HCT116 (cell line): ENCODE data around the gene TSPAN10. TPM values are rescaled to one million over a fixed set of nuclear protein-coding genes. Genes with fewer than 3 reads are reported as not detected.

Experiments
- ATAC-seq: fragments of 200-7000 bp; cut with Tn5 transposase; 2 replicates; pipeline ENCODE4 v1.9.1; 2020; ENCODE audit warnings: mild to moderate bottlenecking, moderate library complexity
- BruUV-seq: library from RNA; stranded (reverse); fragments of 400-500 nt; replicated peaks from 2 replicates; lab custom pipeline; 2021; lab: Mats Ljungman, UMichigan
- CTCF ChIA-PET: fragments of 300-600 bp; sonication (Branson Sonifier 250); formaldehyde crosslinking; loops from one replicate; lab custom pipeline; 2021; ENCODE audit warnings: antibody characterized with exemption; lab: Charles Lee
- POLR2A ChIA-PET: fragments of 300-600, 350-600 bp; sonication (Branson Sonifier 250); formaldehyde crosslinking; loops from one replicate; lab custom pipeline; 2021; ENCODE audit warnings: antibody characterized with exemption; lab: Charles Lee
- RAD21 ChIA-PET, 2 experiments: fragments of 300-600 bp; sonication (Branson Sonifier 250); formaldehyde crosslinking; loops; one replicate each; lab custom pipeline; 2023; ENCODE audit warnings: low total read pairs in 2 of 2; ENCODE audit not compliant: uncharacterized antibody in 2 of 2, unreplicated experiment in 2 of 2, low non-redundant PET in 1 of 2; lab: Charles Lee
- DNase-seq: peaks from one replicate; pipeline ENCODE4 v3.0.0-alpha.2; 2010; ENCODE audit warnings: low read depth, low spot score
- H2AFZ ChIP-seq: fragments of 200-600 bp; shearing (Covaris generic), sonication (generic); 2 replicates; pipeline ENCODE4 v1.6.1; 2017; ENCODE audit warnings: low read depth, mixed run types, mixed read lengths, antibody characterized with exemption, low read length; ENCODE audit not compliant: poor library complexity, severe bottlenecking
- H3K27ac ChIP-seq: 2 replicates; pipeline ENCODE4 v1.5.1; 2012; ENCODE audit warnings: low read depth, low read length
- H3K27me3 ChIP-seq: fragments of 200-600 bp; sonication (generic); 2 replicates; pipeline ENCODE4 v1.6.1; 2016; ENCODE audit warnings: mixed run types, low read length, mixed read lengths; ENCODE audit not compliant: insufficient read depth
- H3K36me3 ChIP-seq, 2 experiments: fragments of 200-500 bp in 1 of 2; fragments of 200-600 bp in 1 of 2; sonication (Bioruptor generic) in 1 of 2; sonication (generic) in 1 of 2; 2 replicates each; pipeline versions ENCODE4 v1.5.1 to v1.6.1; 2014 to 2016; ENCODE audit warnings: low read length in 2 of 2, inconsistent platforms in 1 of 2, mixed read lengths in 1 of 2, mixed run types in 1 of 2; ENCODE audit not compliant: insufficient read depth in 2 of 2, control insufficient read depth in 1 of 2
- H3K4me1 ChIP-seq, 2 experiments: fragments of 200-600 bp in 1 of 2; sonication (generic) in 1 of 2; 2 replicates each; pipeline versions ENCODE4 v1.5.1 to v1.6.1; 2012 to 2017; ENCODE audit warnings: low read length in 2 of 2, inconsistent platforms in 1 of 2, mild to moderate bottlenecking in 1 of 2, mixed read lengths in 1 of 2, mixed run types in 1 of 2, moderate library complexity in 1 of 2; ENCODE audit not compliant: insufficient read depth in 2 of 2, control insufficient read depth in 1 of 2
- H3K4me2 ChIP-seq: fragments of 200-600 bp; sonication (generic); 2 replicates; pipeline ENCODE4 v1.6.1; 2017; ENCODE audit warnings: mixed run types, low read length, mixed read lengths
- H3K4me3 ChIP-seq, 2 experiments: fragments of 200-600 bp in 1 of 2; sonication (generic) in 1 of 2; replicated peaks in 1 of 2; 2 replicates each; pipeline ENCODE4 v1.5.1; 2011 to 2016; ENCODE audit warnings: low read length in 2 of 2, control low read depth in 1 of 2, low read depth in 1 of 2, mild to moderate bottlenecking in 1 of 2, mixed read lengths in 1 of 2, mixed run types in 1 of 2
- H3K79me2 ChIP-seq: fragments of 200-600 bp; sonication (generic); 2 replicates; pipeline ENCODE4 v1.6.1; 2017; ENCODE audit warnings: mild to moderate bottlenecking, mixed run types, low read length, moderate library complexity, mixed read lengths; ENCODE audit not compliant: insufficient read depth
- H3K9ac ChIP-seq: fragments of 200-600 bp; sonication (generic); 2 replicates; pipeline ENCODE4 v1.6.1; 2016; ENCODE audit warnings: low read length, mixed read lengths
- H3K9me2 ChIP-seq: fragments of 200-600 bp; sonication (generic), shearing (Covaris generic); 2 replicates; pipeline ENCODE4 v1.6.1; 2017; ENCODE audit warnings: mixed run types, mild to moderate bottlenecking, moderate library complexity; ENCODE audit not compliant: insufficient read depth
- H3K9me3 ChIP-seq, 2 experiments: fragments of 200-500 bp in 1 of 2; fragments of 200-600 bp in 1 of 2; sonication (Bioruptor generic) in 1 of 2; sonication (generic) in 1 of 2; 2 replicates each; pipeline ENCODE4 v1.6.1; 2014 to 2017; ENCODE audit warnings: low read length in 2 of 2, mixed read lengths in 2 of 2, inconsistent platforms in 1 of 2, low read depth in 1 of 2, mild to moderate bottlenecking in 1 of 2, mixed run types in 1 of 2, moderate library complexity in 1 of 2; ENCODE audit not compliant: control insufficient read depth in 1 of 2, insufficient read depth in 1 of 2
- H4K20me1 ChIP-seq: fragments of 200-600 bp; sonication (generic), shearing (Covaris generic); 2 replicates; pipeline ENCODE4 v1.6.1; 2017; ENCODE audit warnings: mixed run types, mild to moderate bottlenecking, moderate library complexity; ENCODE audit not compliant: insufficient read depth
- ATF3 ChIP-seq: IDR thresholded peaks from 2 replicates; pipeline ENCODE4 v1.6.1; 2012
- EZH2 ChIP-seq: fragments of 200-600 bp; sonication (generic); IDR thresholded peaks from 2 replicates; pipeline ENCODE4 v1.6.1; 2017; ENCODE audit warnings: antibody characterized with exemption, mixed run types
- EZH2phosphoT487 ChIP-seq: fragments of 200-600 bp; IDR thresholded peaks from 2 replicates; pipeline ENCODE4 v1.6.1; 2018; ENCODE audit warnings: antibody characterized with exemption, borderline replicate concordance
- JUND ChIP-seq: IDR thresholded peaks from 2 replicates; pipeline ENCODE4 v1.6.1; 2012
- MAX ChIP-seq: IDR thresholded peaks from 2 replicates; pipeline ENCODE4 v1.6.1; 2012
- REST ChIP-seq: IDR thresholded peaks from 2 replicates; pipeline ENCODE4 v1.6.1; 2012; ENCODE audit warnings: low read depth
- SP1 ChIP-seq: IDR thresholded peaks from 2 replicates; pipeline ENCODE4 v1.6.1; 2012; ENCODE audit warnings: low read depth
- SRF ChIP-seq: IDR thresholded peaks from 2 replicates; pipeline ENCODE4 v1.6.1; 2012; ENCODE audit warnings: low read depth
- TCF7L2 ChIP-seq: IDR thresholded peaks from 2 replicates; pipeline ENCODE4 v1.7.0; 2011; ENCODE audit warnings: borderline replicate concordance, inconsistent platforms; ENCODE audit not compliant: insufficient read depth, insufficient read length; ENCODE audit errors: extremely low read depth
- YY1 ChIP-seq: IDR thresholded peaks from 2 replicates; pipeline ENCODE4 v1.6.1; 2011; ENCODE audit warnings: low read length, low read depth, moderate library complexity, mild to moderate bottlenecking; ENCODE audit not compliant: insufficient replicate concordance; ENCODE audit errors: extremely low read depth
- ZNF274 ChIP-seq: fragments of 200-500 bp; sonication (Bioruptor generic); IDR thresholded peaks from 2 replicates; pipeline ENCODE4 v1.6.1; 2014; ENCODE audit warnings: mild to moderate bottlenecking, low read depth, low read length, inconsistent platforms
- intact Hi-C: fragments of 100-400 bp; cut with micrococcal nuclease; formaldehyde crosslinking; loops from 2 replicates; pipeline ENCODE4 v1.10.0; 2022
- total RNA-seq: library from RNA; stranded (reverse); gene quantifications from one replicate; pipeline ENCODE4 v1.2.1, GENCODE V29; 2021; ENCODE audit not compliant: unreplicated experiment

TSPAN10 gene
- total RNA-seq, 1 experiment from 2014 or later = 2.3 TPM

DNA sequence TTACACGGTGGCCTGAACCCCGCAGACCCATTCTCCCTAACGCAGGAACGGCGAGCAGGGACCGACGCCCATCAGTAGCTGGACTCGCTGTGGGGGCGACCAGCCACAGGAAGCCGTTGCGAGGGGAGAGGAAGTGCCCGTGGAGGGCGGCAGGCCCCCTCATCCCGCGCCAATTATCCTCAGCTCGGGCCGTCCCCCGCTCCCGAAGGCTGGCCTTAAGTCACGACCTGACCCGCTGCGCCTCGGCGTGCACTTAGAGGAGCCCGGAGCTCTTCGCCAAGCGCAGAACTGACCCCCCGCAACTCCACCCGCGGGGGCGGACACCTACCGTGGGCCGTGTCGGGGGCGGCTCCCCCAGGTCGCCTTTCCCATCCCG lies 46.2 kb downstream of the TSPAN10 start:
- Histone ChIP-seq H3K4me1 (peaks cover 18 to 23% of the 10 kb centered on the region in 2 experiments), H3K27me3 (no peaks in the 10 kb centered on the region), H3K27ac (peak overlapping the region; percentile 92), H3K4me3 (peak overlapping the region; percentile 86 to 99), H3K4me2 (peak overlapping the region; percentile 96), H3K9me2 (no peaks in the 10 kb centered on the region), H4K20me1 (peaks cover 6% of the 10 kb centered on the region; the same call in 1 of the 2 replicates), H3K36me3 (peaks cover 13 to 34% of the 10 kb centered on the region in 2 experiments), H3K9ac (peak overlapping the region; percentile 85), H3K9me3 (no peaks in the 10 kb centered on the region), H3K79me2 (peaks cover 67% of the 10 kb centered on the region)
- ATAC-seq (peak; percentile 40; the same call in 1 of the 2 replicates), DNase-seq (no peak)
- intact Hi-C loops = loop anchor here (1.0 to 2.0 kb wide), 2 partner anchors 16 to 20 kb away; partner anchors contain the start of gene MRPL12
- ChIA-PET CTCF (interaction anchor here (1.2 kb wide), 1 partner anchor 8 kb away, joined by 8 read pairs; no protein-coding TSS in a partner anchor), RAD21 (interaction anchor here (0.7 to 1.2 kb wide), 5 partner anchors 8 to 157 kb away, joined by 4 to 5 read pairs (median 4); partner anchors contain the start of genes CCDC137 (in 1 of the 2), MRPL12 (in 1 of the 2) and OXLD1 (in 1 of the 2)), POLR2A (interaction anchor here (0.6 to 4.4 kb wide), 12 partner anchors 8 to 171 kb away, joined by 3 to 33 read pairs (median 5); partner anchors contain the start of genes ACTG1, CCDC137, MRPL12 and OXLD1)
- no peak for TF ChIP-seq REST
- no peak for TF ChIP-seq JUND
- TF ChIP-seq YY1 = no peak
- TF ChIP-seq MAX = no peak
- TF ChIP-seq SP1 = no peak
- TF ChIP-seq SRF = no peak
- no peak for TF ChIP-seq ATF3
- no peak for TF ChIP-seq EZH2phosphoT487
- TF ChIP-seq TCF7L2 = no peak
- TF ChIP-seq ZNF274 = no peak
- TF ChIP-seq EZH2 = no peak
- TF ChIP-seq, all 23 proteins: peak for 0
- no peak overlapping the region for H2AFZ ChIP-seq
- BruUV-seq = no TSS peak
